GM20431 (cell line): ENCODE data around the gene LYPLA2.
"Not testable (repeated sequence)": the region's sequence is repeated elsewhere in the genome, so short reads cannot be mapped to it uniquely, and the experiment has no call there.

Source experiments
- in situ Hi-C: fragments of 300-500 bp; cut with MseI, MboI; formaldehyde crosslinking; loops from one replicate; pipeline ENCODE4 v1.15.0; 2020; ENCODE audit warnings: low sequenced_read_pairs; ENCODE audit not compliant: unreplicated experiment

LYPLA2 gene

DNA sequence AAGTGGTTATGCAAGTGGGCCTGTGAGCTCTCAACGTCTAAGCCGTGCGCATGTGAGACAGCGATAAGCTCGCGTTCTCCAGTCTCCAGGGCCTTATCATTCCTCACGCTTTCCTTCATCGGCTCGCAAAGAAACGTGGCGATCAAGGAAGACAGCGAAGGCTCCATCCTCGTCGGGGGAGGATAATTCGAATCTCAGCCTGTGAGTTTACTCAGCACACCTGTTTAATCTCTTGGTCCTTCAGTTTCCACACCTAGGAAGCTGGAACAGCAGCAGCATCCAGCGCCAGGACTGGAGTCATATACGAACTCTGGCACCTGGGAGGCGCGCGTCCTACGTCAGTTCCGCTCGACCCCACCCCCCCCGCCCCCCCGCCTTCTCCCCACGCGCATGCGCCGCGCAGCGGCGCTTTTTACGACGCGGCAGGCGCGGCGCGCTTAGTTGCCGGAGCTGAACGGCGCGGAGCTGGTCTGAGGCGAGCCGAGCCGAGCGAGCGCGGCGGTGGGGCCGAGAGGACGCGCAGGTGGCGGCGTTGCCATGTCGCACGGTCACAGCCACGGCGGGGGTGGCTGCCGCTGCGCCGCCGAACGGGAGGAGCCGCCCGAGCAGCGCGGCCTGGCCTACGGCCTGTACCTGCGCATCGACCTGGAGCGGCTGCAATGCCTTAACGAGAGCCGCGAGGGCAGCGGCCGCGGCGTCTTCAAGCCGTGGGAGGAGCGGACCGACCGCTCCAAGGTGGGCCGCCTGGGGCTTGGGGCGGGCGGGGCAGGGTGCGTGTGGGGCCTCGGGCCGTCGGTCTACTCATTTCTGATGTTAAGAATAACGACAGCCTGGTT is 12.7 kb upstream of the LYPLA2 start, which contains the start of gene PITHD1:
Gene PITHD1, plus strand, starts transcription at position 440 of the 836 bp plus-strand sequence. Its CDS starts 98 bp downstream, at position 538.
- in situ Hi-C loops = no loop called here

DNA sequence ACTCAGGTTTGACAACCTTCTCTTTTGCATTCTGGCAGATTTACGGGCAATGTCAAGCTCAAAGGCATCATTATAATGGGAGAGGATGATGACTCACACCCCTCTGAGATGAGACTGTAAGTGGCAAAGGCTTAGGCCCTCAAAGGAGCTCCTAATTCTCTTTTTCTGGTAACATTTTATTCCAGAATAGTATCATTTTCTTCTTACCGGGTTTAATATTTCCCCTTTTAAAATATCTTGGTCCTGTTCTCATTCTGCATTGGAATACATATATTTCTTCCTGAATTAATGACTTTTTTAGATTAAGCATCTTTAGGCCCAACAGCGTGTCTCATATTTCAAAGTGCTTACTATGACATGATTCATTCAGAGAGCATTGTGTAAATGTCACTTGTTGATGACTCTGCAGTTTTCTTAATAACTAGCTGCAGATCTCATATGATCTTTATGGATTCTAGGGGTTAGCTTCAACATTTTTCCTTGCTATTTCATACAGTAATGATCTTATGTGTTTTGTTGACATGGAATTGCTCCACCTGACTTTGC is 11.0 kb upstream of the LYPLA2 start:
- in situ Hi-C loops = no loop called here

DNA sequence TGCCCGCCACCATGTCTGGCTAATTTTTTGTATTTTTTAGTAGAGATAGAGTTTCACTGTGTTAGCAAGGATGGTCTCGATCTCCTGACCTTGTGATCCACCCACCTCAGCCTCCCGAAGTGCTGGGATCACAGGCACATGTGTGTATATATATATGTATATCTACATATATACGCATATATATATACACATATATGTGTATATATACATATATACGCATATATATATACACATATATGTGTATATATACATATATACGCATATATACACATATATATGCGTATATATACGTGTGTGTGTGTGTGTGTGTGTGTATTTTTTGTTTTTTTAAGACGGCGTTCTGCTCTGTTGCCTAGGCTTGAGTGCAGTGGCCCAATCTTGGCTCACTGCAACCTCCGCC is 7.8 kb upstream of the LYPLA2 start:
- in situ Hi-C loops = not testable (repeated sequence)

DNA sequence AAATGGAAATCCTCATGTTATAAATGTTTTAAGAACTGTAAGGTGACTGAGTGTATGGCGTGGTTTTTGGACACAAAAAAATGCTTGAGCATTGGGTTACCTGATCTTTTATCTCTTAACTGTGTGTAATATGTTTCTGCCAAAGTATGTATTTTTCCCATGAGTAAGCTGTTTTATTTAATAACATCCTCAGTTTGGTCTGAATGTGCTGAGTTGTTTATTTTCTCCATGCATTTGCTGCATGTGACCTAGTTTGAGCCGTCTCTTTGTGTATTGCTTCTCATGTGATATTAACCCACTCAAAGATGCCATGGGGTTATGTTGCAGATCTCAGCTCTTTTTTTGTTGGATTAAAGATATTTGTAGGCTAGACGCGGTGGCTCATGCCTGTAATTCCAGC is 6.1 kb upstream of the LYPLA2 start:
- in situ Hi-C loops = no loop called here

DNA sequence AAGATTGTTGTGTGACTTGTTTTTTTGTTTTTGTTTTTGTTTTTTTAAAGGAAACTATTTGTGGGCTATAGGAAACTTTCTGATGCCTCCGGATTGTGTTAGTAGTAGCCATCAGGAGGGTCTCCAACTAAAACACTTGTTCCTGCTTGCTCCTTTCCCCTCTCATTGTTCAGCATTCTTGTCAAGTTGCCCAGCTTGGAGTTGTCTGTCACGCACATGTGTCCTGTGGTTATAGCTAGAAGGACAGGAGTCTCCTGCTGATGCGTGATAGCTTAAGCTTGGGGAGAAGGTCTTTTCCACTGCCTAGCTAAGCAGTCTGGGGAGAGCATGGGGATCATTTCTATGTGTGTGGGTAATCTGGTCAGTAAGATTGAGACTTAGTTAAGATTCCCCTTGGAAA is 3.2 kb upstream of the LYPLA2 start:
- in situ Hi-C loops = no loop called here

DNA sequence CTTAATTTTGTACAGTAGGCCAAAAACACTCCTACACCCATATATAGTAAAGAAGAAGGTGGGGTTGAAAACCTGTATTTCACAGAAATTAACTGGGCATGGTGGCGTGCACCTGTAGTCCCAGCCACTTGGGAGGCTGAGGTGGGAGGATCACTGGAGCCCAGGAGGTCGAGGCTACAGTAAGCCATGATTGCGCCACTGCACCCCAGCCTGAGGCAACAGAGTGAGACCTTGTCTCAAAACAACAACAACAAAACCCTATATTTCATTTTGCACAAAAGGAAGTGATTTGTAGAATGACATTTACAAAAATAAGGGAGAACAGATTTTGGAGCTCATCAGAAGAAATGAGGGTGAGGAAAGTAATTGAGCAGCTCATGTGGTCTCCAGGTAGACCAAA is 2.2 kb upstream of the LYPLA2 start:
- in situ Hi-C loops = no loop called here

DNA sequence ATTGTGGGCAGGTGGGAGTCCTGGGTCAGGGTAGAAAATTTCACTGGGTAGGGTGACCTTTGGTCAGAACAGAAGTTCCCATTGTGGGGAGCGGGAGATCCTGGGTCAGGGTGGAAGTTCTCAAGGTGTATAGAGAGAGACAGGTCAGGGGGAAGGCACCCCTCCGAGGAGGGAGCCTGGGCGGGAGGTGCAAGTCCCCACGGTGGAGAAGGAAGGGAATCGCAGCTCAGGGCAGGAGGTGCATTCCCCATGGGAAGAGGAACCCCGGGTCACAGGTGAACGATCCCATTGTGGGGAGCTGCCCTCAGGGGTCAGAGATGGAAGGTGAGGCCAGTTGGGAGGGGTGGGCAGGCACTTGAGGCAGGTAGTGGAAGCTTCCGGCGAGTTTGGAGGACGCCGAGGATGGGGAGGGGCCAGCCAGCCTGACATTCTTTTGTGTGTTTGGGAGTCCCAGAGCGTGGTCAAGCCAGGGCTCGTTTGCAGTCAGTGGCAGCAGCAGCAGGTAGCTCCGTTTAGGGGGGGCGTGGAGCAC is 637 bp downstream of the LYPLA2 start:
- in situ Hi-C loops = no loop called here

DNA sequence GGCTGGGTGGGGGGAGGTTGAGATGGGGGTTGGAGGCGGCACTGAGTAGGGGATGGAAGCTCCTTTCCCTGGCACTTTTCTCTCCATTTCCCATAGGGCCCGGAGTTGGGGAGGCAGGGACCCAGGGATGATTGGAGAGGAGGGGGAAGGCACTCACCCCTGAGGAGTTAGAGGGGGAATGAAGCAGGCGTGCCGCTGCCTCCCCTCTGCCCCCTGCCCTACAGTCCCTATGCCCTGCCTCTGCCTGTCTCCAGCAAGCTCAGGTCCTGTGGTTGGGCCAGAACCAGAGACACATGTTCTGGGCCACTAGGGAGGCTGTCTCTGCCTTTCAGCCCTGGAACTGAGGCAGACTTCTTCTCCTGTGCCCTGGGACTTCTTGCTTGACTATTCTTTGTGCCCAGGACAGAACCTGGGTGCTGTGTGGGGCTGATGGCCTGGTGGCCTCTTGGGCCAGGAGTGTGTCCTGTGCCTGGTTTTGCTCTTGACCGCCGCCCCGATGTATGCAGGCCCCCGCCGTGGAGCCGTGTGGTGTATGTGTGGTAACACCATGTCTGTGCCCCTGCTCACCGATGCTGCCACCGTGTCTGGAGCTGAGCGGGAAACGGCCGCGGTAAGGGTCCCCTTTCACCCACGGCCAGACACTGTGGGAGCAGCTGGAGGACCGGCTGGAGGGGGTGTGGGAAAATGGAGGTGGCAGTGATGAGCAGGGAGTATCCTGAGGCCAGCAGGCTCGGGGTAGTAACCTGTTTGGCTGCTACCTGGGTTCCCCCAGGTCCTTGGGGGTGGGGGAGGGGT is 1.4 kb downstream of the LYPLA2 start:
- in situ Hi-C loops = no loop called here

DNA sequence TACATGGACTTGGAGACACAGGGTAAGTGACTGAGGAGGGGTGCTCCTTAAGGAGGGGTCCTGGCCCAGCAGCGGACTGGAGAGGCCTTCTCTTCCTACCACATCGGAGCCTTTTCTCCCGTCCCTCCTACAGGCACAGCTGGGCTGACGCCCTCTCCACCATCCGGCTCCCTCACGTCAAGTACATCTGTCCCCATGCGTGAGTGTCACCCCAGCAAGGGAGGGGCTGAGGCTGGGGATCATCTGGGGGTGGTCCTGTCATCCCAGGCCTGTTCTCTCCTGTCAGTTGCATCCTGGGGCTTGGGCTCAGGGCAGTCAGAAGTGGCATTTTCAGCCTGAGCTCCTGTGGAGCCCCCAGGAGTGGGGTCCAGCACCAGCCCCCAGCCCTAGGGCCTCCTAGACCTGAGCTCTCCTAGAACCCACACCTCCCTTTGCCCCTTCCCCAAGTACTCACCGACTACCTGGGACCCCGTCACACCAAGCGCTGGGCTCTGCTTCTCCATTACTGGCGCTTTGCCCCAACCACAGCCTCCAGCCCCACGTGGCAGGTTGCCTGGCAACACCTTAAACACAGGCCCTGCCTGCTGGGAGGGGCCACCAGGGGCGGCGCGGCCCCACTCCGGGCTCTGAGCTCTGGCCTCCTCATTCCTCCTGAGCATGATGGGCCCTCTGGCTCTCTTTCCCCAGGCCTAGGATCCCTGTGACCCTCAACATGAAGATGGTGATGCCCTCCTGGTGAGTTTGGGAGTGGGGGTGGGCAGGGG is 2.3 kb downstream of the LYPLA2 start:
- in situ Hi-C loops = no loop called here

DNA sequence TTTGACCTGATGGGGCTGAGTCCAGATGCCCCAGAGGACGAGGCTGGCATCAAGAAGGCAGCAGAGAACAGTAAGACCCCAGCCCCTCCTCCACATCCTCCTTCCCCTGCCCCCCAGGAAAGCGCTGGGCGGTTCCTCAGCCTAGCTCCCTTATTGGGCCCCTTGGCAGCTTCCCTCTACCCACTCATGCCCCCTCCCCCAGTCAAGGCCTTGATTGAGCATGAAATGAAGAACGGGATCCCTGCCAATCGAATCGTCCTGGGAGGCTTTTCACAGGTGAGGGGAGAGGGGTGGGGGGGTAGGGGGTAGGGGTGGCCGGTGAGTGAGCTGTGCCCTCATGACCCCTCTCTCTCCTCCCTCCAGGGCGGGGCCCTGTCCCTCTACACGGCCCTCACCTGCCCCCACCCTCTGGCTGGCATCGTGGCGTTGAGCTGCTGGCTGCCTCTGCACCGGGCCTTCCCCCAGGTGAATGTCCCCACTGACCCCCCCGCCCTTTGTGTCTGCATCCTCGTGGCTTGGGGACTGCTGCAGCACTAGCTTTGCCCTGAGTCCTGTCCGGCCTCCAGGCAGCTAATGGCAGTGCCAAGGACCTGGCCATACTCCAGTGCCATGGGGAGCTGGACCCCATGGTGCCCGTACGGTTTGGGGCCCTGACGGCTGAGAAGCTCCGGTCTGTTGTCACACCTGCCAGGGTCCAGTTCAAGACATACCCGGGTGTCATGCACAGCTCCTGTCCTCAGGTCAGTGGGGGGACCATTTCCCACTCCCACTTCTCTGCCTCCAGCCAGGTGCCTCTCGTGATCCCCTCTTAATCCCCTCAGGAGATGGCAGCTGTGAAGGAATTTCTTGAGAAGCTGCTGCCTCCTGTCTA is 3.2 kb downstream of the LYPLA2 start:
- in situ Hi-C loops = no loop called here

DNA sequence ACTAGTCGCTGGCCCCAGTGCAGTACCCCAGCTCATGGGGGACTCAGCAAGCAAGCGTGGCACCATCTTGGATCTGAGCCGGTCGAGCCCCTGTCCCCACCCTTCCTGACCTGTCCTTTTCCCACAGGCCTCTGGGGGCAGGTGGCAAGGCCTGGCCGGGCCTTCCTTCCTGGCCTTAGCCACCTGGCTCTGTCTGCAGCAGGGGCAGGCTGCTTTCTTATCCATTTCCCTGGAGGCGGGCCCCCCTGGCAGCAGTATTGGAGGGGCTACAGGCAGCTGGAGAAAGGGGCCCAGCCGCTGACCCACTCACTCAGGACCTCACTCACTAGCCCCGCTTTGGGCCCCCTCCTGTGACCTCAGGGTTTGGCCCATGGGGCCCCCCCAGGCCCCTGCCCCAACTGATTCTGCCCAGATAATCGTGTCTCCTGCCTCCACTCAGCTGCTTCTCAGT is 3.8 kb downstream of the LYPLA2 start:
- in situ Hi-C loops = not testable (repeated sequence)

DNA sequence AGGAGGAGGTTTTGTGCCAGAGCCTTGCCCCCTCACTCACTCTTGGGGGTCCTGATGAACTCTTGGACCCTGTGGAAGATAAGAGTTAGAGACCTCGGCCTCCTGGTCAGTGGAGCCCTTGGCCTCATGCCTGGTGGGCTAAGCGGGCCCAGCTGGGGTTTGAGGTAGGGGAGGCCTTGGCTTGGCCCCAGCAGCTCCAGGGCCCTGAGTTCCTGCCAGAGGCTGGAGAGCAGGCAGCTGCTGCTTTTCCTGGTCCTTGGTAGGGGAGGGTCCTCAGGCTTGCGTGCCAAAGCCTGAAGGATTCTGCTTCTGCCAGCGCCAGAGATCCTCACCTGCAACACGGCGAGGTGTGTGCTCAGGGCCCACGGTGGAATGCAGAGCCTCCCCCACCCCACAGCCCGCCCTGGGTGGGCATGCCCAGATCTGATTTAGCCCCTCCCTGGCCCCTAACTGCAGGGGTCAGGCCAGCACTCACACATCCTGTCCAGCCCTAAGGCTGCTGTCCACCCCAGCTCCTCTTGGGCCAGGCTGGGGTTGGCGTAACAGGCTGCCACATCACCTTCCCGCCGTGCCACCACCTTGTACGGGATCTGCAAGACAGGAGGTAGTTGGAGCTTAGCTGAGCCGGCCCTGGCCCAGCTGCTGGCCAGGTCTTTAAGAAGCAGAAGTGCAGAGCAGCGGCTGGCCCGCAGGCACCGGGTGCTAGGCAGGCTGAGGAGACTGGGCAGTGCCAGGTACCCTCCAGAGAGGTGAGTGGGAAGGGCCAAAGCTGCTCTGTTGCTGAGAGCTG is 4.9 kb downstream of the LYPLA2 start:
- in situ Hi-C loops = no loop called here

DNA sequence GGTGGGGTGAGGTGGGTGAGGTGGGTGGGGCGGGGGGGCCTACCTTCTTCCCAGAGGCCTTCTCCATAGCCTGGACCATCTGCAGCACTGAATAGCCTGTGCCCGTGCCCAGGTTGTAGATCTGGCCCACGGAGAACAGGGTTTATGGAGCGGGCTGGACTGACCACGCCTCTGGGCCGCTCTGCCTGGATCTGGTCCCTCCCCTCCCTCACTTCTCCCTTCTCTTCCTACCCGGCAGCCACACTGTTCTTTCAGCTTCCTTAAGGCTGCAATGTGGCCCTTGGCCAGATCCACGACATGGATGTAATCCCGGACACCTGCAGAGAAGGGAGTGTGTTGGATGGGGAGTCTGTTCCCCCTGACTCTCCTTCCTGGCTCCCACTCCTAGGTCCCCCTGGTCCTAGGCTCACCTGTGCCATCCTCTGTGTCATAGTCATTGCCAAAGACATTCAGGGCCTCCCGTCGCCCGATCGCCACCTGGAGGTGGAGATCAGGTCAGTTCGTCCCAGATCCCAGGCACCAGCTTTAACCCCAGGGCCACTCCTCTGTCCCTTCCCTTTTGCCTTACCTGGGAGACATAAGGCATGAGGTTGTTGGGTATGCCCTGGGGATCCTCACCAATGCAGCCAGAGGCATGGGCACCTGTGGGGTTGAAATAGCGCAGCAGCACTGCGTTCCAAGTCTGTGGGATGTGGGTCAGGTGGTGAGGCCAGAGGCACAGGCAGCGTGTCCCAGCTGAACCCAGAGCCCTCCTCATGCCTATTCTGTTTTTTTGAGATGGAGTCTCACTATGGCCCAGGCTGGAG is 5.7 kb downstream of the LYPLA2 start:
- in situ Hi-C loops = no loop called here

DNA sequence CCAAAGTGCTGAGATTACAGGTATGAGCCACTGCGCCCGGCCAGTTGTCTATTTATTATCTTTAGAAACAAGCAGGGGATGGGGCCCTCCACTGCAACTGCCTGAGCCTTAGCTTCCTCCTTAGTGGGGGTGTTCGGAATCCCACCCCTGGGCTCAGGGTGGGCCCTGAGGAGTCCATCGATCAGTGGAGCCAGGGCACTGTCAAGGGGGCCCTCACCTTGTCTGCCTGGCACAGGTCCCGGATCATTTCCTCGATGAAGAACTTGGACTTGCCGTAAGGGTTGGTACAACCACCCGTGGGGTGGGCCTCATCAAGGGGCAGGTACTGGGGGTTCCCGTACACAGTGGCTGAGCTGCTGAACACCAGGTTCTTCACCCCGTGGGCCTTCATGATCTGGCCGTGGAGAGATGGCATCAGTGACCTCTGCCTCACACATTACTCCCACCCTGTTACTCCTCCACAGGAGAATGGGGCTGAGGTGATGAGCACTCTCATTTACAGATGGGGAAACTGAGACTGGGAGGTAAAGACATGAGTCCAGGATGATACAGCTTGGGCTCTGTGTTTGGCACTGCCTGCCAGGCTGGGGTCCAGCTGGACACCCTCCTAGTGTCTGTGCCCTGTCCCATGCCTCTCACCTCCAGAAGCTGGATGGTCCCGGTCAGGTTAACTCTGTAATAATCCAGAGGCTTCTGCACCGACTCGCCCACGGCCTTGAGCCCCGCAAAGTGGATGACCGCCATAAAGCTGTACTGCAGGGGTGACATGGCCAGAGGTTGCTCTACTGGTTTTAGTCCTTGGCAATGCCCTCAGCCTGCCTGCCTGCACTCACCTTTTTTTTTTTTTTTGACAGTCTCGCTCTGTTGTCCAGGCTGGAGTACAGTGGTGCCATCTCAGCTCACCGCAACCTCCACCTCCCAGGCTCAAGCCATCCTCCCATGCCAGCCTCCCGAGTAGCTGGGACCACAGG is 6.8 kb downstream of the LYPLA2 start:
- in situ Hi-C loops = no loop called here

DNA sequence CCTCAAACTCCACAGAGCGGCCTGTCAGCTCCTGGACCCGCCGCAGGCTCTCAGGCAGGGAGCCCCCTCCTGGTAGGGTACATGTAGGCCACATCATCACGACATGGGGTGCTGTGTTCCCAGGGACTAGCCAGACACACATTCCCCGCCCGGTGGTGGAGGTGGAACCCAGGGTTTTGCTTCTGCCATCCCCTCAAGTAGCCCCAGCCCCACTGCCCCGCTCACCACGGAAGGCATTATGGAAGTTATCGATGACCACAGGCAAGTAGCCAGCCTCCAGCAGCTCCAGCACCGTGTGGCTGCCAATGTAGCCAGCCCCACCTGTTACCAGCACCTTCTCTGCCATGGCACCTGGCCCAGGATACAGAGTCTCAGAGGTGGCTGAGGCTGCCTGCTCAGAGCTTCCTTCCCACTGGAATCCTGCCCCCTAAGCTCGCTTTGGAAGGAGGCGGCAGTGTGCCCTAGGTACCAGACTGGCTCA is 7.8 kb downstream of the LYPLA2 start:
- in situ Hi-C loops = no loop called here

DNA sequence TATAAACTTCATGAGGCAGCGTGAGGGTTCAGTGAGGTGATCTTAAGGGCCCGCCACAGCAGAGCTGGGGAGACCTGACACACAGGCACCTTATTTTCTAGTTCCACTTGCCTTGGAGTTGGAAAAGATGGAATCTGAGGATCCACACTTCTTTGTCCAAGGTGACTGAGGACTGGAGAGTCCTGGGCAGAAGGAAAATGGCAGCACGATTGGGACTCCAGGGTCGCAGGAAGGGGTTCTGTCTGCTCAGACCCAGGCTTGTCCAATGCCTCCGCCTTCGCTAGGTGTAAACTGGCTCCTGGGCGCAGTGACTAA is 8.3 kb downstream of the LYPLA2 start:
- in situ Hi-C loops = no loop called here
